ENCODE results near the gene ENG.
"Not testable (repeated sequence)": the region's sequence is repeated elsewhere in the genome, so short reads cannot be mapped to it uniquely, and the experiment has no call there.

Gene ENG

GRCh38 chr9:127878001-127878651 lies 23.7 kb upstream of the ENG start:
- DNase-seq, result no peak

GRCh38 chr9:127877566-127877998 lies 23.1 kb upstream of the ENG start, which contains the start of gene AK1:
TSS of gene AK1 (minus strand) at chr9:127877675. CDS start at chr9:127874617, 3,058 bp downstream.
- peak; percentile 76 for DNase-seq

DNA sequence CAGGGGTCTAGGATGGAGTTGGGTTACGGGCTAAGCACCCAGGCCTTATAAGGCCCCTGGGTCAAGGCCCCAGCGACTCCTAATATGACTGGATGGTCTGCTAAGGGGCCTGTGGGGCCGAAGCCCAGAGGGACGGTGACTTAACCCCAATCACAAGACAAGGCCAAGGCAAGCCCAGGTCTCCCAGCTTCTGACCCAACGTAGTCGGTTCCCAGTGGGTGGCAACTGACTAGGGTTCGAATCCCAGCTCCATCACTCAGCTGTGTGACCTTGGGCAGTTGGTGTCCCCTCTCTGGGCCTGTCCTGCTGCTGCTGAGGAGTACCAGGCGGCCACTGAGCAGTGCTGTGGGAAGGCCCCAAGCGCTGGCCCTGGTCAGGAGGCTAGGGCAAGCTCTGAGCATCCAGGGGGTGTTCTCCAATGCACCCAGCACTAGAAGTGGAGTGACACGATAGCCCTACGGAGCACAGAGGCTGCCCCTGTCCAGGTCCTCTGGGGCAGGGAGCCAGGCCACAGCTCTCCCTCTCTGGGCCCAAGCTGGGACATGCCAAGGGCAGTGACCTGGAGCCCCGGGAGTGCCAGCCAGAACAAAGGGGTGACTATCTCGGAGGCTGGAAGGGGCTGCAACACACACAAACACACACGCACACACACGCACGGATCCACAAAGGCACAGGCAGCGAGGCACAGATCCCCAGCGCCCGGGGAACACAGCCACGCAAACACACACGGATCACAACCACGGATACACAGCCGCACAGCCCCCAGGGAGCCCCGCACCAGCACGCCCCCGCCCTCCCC lies 22.5 kb upstream of the ENG start:
- DNase-seq, result no peak

DNA sequence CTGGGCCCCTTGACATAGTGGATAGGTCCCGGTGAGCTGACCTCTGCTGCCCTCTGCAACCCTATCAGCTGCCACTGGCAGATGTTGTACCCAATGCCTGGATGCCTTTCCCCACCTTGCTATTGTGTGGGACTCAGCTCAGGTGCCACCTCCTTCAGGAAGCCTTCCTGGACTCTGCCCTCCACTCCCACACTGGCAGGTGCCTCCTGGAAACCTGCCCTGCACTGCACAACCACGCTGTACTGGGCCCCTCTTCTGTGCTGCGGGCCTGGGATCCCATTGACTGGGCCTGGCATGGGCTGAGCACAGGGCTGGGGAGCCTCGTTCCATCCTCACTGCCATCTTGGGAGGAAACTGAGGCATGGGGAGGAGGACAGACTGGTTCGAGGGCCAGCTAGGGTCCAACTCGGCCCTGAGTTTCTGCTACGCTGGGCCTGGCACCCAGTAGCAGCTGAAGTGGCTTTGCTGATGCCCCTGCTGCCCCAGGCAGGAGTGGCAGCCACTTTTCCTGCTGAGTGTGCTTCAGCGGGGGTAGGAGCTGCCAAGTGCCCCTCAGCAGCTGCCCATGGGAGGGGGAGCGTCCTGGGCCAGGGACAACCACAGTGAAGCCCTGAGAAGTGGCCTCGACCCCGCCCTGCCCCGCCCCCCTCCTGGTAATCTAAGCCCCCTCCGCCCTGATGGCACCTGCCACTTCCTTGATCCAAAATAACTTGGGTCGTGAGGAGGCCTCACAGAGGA lies 21.7 kb upstream of the ENG start:
- DNase-seq, result no peak

GRCh38 chr9:127875306-127875966 lies 21.0 kb upstream of the ENG start:
- no peak for DNase-seq

DNA sequence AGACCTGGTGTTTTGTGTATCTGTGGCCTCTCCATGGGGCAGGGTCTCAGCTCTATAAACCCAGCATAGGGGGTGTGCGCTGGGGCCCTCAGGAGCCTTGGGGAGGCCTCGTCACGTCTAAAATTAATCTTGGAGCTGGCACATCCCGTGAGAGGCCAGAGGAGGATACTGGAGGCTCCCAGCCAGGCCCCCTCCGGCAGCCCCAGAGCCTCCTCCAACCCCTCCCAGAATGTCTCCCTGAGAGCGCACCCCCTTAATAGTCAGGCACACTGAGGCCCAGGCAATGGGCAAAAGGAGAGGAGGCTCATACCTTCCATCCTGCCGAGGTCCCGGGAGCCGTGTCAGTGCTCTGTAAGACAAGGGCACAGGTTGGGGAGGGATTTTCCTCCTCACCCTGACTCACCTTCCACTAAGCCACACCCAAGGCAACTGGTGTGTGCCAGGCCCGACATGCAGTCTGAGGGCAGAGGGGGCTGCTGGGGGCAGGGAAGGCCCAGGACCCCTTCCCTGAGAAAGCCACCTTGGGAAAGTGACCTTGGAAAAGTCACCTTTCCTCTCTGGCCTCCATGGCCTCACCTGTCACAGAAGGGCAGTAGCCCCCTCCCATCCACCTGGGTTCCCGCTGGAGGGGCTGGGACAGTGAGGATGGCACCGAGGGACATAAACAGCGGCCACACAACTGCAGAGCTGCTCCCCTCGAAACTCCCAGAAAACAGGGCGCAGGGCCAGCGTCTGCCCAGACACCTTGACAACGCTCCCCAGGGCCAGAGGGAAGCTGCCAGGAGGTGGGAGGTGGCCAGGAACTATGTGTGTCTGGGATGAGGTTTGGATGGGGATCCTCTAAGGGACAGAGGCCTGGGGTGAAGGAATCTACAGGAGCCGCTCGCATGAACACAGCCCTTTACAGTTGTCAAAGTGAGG lies 20.1 kb upstream of the ENG start:
- no peak for DNase-seq

DNA sequence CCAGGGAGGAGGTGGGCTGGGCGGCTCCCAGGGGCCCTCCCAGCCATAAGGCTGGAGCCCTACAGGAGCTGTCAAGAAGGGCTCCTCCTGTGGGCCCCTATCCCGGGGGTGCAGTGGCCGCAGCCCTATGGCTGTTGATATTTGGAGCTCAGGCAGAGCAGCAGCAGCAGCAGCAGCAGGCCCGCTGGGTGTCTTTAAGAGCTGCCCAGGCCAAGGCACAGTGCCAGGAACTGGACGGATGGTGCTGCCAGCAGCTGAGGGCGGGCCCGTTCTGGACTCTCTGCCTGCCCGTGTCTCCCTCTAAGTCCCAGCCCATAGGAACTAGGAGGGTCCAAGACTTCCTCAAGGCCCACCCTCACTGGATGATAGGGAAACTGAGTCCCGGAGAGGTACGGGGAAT lies 19.4 kb upstream of the ENG start:
- DNase-seq, result no peak

- DNase-seq, result no peak
Observed at GRCh38 chr9:127873223-127873691, 18.8 kb upstream of the ENG start.

- DNase-seq, result no peak
Observed at GRCh38 chr9:127872369-127873222, 18.1 kb upstream of the ENG start.

GRCh38 chr9:127871531-127871930 lies 17.1 kb upstream of the ENG start:
- DNase-seq, result no peak

DNA sequence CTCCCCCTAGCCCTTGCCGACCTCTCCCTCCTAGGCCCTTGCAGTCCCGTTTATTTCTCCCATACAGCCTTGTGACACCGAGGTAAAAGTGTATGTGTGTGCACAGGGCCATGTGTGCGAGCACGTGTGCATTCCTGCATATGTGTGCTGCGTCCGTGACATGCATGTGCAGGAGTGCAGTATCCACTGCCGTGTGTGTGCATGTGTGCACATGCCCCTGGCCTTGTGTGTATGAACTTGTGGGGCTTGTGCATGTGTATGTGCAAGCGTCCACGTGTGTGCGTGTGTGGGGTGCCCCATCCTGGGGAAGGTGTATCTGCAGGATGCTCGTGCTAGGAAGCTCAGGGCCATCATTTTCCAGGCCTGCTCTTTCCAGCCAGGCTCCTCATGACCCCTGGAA lies 16.4 kb upstream of the ENG start:
- no peak for DNase-seq

DNA sequence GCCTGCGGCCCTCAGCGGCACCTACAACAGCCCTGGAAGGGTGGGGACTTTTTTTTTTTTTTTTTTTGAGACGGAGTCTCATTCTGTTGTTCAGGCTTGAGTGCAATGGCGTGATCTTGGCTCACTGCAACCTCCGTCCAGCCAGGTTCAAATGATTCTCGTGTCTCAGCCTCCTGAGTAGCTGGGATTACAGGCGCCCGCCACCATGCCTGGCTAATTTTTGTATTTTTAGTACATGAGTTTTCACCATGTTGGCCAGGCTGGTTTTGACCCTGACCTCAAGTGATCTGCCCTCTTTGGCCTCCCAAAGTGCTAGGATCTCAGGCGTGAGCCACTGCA lies 15.7 kb upstream of the ENG start:
- not testable (repeated sequence) for DNase-seq

- peak; percentile 99 for DNase-seq
Observed at GRCh38 chr9:127869310-127870152, 15.1 kb upstream of the ENG start.

- DNase-seq, result no peak
Observed at GRCh38 chr9:127868278-127868902, 13.9 kb upstream of the ENG start.

DNA sequence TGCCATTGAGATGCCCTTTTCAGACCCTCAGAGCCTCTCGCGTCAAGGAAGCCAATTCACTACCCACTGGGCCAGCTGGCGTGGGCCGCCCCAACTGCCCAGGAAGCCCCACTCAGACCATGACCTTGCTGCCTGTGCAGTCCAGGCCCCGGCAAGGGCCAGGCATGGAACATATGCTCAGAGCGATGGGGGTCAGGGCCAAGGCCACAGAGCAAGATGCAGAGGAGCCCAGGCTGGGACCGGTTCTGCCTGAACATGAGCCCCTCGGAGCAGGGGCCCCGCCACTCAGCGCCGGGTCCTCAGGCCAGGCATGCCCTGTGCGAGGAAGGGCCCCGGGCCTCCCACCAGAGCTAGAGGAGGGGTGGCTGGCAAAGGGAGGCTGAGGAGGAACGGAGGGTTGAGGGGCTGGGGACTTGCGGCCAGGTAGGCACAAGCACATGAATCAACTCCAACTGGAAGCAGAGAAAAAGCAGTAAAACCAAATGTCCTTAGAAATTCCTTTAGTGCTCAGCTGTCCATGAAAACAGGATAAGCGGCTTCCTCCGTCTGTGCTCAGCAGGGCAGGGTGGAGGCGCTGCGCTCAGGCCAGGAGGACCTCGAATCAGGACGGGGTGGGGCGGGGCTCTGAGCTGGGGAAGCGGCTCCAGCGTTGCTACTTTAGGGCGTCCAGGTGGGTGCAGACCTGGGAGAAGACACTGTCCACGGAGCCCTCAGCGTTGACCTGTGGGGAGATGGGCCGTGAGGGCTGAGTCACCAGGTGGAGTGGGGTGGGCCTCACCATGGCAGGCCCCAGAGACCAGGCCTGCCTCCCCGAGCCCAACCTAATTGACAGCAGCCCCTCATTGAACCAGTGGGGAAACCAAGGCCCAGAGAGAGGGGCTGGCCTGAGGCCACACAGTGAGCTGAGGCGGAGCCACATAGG lies 13.2 kb upstream of the ENG start:
- DNase-seq, result no peak

- DNase-seq, result no peak
Observed at GRCh38 chr9:127866535-127866934, 12.1 kb upstream of the ENG start.

DNA sequence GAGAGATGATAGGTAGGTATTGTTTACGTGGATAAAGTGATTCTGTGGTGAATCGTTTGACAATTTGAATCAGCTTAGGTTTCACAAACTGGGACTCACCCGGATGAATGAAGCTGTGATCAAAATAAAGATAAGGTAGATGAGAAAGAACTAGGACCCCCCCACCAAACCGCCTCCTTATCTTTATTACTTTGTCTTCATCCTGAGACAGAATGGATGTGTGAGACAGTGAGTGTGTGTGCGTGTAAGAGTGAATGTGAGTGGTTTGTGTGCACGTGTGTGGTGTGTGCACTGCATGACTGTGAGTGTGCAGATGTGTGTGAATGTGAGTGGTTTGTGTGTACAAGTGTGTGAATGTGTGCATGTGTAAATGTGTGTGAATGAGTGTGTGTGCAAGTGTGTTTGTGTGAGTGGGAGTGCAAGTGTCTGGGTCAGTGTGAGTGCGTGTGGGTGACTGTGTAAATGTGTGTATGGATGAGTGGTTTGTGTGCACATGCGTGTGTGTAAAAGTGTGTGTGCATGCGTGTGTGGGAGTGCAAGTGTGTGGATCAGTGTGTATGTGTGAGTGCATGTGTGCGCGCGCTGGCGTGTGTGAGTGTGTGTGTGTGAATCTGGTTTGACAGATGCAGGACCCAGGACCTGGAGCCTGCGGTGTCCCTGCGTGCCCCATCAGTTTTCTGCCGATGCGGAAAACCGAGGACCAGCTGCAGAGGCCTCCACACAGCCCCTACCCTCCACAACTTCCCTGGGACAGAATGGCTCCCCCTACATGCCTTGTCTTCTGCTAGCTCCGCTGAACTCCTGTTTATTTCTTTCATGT lies 11.4 kb upstream of the ENG start:
- DNase-seq, result no peak
